GM12864 (cell line): Measurements from ENCODE around the gene HORMAD2.
"Not testable (repeated sequence)": the region's sequence is repeated elsewhere in the genome, so short reads cannot be mapped to it uniquely, and the experiment has no call there.

ENCODE experiments used
- DNase-seq: peaks from one replicate; pipeline ENCODE4 v3.0.0-alpha.2; 2011; ENCODE audit warnings: low read depth
- H3K4me3 ChIP-seq: 2 replicates; pipeline ENCODE4 v1.5.1; 2011; ENCODE audit warnings: mild to moderate bottlenecking, low read depth, low read length, control low read depth
- TF ChIP-seq, protein P1 (sequence below): IDR thresholded peaks from 2 replicates; pipeline ENCODE4 v1.5.1; 2011; ENCODE audit warnings: low read depth, mild to moderate bottlenecking, moderate library complexity, low read length, control low read depth, inconsistent platforms; ENCODE audit errors: missing control alignments

Gene HORMAD2

DNA sequence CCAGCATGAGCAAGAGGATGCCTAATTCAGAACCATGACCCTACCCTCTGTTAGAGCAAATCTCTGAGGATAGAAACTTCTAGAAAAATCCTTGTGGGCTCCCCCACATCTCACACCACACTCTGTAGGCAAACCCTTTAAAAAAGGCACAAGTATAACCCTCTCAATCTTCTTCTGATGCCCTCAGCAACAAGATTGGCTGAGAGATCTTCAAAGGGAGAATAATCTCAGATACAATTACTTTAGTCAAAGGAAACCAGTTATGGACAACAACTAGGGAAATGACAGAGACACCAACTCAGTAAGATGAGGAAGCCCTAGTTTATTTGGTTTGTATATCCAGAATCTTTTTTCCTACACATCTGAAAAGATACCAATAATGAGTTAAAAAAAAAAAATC is 117.1 kb downstream of the HORMAD2 start:
- TF ChIP-seq, protein P1, sequence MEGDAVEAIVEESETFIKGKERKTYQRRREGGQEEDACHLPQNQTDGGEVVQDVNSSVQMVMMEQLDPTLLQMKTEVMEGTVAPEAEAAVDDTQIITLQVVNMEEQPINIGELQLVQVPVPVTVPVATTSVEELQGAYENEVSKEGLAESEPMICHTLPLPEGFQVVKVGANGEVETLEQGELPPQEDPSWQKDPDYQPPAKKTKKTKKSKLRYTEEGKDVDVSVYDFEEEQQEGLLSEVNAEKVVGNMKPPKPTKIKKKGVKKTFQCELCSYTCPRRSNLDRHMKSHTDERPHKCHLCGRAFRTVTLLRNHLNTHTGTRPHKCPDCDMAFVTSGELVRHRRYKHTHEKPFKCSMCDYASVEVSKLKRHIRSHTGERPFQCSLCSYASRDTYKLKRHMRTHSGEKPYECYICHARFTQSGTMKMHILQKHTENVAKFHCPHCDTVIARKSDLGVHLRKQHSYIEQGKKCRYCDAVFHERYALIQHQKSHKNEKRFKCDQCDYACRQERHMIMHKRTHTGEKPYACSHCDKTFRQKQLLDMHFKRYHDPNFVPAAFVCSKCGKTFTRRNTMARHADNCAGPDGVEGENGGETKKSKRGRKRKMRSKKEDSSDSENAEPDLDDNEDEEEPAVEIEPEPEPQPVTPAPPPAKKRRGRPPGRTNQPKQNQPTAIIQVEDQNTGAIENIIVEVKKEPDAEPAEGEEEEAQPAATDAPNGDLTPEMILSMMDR = no peak
- H3K4me3 ChIP-seq = no peak overlapping the region
- DNase-seq = no peak

DNA sequence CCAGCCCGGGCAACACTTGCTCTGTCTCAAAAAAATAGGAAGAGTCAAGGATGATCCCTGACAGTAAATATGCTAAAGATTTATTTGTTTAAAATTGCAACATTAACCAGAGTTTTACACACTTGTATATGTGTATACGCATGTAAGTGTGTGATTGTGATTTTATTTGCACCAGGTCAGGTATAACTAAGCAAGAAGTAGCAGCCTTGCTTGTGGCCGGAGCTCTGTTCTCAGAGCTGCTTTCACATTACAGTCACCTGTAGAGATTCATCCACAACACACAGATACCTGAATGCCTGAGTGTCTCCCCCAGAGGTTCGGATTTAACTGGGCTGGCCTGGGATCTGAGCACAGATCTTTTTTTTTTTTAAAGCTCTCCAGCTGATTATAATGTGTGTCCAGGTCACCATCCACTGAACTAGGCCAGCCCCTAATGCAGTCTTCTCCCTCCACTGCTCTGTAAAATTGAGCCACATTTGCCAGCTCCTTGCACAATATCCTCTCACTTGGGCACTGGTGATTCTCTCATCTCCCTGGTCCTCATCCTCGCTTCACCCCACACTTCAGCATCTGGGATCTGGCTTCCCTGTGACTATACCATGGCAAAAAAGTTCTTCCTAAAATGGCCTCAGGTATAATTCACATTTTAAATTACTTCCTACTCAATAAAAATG is 118.0 kb downstream of the HORMAD2 start:
- no peak for DNase-seq
- TF ChIP-seq, protein P1 = no peak
- H3K4me3 ChIP-seq = no peak overlapping the region

DNA sequence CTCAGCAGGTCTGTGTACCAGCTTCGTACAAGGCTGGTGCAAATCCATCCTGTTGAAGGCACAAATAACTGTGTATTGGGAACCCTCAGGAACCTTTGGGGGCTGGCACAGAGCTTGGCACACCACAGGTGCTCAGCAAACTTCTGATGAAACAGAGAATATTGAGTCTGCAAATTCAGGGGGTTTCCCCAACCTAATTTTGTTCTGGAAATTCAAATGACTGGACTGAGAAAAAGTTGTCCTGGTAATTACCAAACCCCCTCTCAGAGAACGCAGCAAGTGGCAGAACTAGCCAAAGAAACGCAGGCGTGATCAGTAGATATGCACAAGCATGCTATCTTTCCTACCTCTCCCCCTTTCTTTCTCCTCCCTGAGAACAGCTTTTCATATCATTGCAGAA is 118.7 kb downstream of the HORMAD2 start:
- no peak overlapping the region for H3K4me3 ChIP-seq
- TF ChIP-seq, protein P1 = no peak
- no peak for DNase-seq

DNA sequence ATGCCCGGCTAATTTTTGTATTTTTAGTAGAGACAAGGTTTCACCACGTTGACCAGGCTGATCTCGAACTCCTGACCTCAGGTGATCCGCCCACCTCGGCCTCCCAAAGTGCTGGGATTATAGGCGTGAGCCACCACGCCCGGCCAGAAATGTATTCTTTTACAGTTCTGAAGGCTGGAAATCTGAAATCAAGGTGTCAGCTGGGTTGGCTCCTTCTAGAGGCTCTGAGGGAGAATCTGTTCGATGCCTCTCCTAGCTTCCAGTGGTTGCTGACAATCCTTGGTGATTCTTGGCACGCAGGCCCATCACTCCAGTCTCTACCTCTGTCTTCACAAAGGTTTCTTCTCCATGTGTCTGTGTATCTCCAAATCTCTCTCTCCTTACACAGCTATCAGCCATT is 120.6 kb downstream of the HORMAD2 start:
- DNase-seq, H3K4me3 ChIP-seq: not testable (repeated sequence)

DNA sequence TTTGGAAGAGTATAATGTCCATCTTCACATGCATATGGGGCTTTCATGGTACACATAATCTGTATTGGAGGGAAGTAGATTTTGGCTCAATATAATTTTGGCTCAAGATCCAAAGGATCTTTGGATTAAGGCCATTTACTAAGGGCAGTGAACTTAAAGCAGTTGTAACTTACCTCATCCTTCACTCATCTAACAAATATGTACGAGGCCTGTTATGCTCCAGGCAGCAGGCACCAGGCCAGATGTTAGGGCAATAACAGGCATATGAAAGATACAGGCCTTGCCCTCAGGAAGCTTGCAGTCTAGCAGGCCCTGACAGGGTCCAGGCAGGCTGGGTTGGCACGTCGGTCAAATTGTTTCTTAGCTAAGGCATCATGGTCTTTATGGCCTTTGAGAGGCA is 121.7 kb downstream of the HORMAD2 start:
- TF ChIP-seq, protein P1 = no peak
- H3K4me3 ChIP-seq = no peak overlapping the region
- DNase-seq = no peak

DNA sequence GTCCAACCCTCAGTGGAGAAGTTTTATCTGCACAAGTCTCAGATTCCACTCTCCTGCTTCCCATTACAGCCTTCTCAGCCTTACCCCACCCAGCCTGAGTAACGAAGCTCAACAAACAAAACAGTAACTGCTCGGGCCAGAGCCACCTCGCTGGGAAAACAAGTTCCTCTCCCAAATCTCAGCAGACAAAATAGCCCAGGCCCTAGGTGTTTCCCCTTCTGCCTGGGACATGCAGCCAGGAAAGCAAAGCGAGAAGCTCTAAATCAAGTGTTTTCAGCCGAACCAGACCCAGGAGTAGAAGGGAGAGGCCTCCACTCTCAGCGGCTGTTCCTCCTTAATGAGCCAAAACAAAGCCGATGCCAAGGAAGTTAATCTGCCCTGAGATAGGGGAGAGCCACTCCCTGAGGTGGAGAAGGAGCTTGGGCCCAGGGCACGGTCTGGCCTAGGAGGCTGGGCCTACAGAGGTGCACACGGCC is 122.3 kb downstream of the HORMAD2 start:
- DNase-seq = no peak
- no peak overlapping the region for H3K4me3 ChIP-seq
- TF ChIP-seq, protein P1 = no peak

DNA sequence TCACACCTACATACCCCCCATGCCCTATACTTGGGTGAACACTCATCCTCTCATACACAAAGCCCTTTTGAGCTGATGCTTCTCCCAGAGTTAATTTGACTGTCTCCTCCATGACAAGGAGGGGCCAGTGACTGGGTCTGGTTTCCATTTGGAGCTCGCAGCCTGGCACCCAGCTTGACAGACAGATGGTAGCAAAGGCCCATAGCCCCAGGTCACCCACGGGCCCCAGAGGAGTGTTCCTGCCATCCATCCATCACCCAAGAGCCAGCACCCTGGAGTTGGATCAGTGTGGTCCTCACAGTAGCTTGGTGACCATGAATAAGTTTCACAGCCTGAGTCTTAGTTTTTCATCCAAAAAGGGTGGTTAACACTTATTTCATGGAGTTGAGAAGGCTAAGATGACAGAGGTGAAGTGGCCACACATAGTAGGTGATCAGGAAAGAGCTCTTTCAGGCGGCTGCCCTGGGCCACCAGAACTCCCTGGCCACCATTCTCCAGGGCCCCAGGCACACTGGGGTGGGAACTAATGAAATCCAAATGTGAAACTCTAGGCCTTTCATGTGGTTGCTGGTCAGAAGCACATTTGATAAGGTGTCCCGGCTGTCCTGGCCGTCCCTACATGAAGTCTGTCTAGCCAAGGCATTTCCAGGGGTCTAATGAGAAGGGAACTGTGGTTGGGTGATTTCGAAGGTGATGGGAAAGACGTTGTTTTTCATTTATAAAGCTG is 123.9 kb downstream of the HORMAD2 start:
- DNase-seq = no peak
- TF ChIP-seq, protein P1 = no peak
- H3K4me3 ChIP-seq = no peak overlapping the region
